Measurements from ENCODE around the gene KCNG1. TPM values are rescaled to one million over a fixed set of nuclear protein-coding genes. Genes with fewer than 3 reads are reported as not detected.

The KCNG1 gene
- total RNA-seq, 2 donors from 2014 or later = 0.24 TPM; not detected in 1

DNA sequence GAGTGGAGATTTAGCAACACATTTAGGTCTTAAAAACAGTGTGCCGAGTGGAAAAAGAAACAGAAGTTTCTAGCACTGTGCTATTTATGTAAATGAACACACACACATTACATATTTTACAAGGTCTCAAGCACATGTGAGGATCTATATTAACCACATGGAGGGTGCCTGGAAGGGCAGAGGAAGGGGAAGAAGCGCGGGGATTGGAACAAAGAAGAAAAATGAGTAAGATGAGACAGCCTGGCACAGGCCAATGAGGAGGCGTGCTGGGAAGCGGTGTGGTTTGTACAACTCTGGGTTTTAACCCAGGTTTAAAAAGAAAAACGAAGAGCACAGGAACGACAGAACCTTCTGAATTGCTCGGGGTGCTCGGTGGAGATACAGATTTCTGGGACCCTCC is 5.7 kb downstream of the KCNG1 start:
- intact Hi-C loops (cut with DNase I) = no loop called here
- no peak for DNase-seq (ENCODE audit: low spot score)

DNA sequence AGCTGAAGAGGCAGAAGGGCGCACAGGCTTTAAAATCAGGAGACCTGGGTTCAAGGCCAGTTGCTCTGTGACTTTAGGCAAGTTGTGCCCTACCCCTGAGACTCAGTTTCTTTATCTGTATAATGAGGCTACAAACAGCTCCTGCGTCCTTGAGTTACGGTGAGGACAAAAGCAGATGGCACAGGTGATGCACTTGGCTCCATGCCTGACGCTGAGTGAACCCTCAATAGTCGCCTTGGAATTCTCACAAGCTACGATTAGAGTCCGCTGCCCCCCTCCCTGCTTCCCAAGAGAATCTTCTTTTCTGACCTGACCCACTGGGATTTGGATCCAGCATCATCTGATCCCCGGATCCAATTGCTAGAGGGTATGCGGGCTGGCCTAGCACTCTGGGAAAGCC is 6.4 kb downstream of the KCNG1 start:
- DNase-seq (ENCODE audit: low spot score) = no peak
- intact Hi-C loops (cut with DNase I) = no loop called here

DNA sequence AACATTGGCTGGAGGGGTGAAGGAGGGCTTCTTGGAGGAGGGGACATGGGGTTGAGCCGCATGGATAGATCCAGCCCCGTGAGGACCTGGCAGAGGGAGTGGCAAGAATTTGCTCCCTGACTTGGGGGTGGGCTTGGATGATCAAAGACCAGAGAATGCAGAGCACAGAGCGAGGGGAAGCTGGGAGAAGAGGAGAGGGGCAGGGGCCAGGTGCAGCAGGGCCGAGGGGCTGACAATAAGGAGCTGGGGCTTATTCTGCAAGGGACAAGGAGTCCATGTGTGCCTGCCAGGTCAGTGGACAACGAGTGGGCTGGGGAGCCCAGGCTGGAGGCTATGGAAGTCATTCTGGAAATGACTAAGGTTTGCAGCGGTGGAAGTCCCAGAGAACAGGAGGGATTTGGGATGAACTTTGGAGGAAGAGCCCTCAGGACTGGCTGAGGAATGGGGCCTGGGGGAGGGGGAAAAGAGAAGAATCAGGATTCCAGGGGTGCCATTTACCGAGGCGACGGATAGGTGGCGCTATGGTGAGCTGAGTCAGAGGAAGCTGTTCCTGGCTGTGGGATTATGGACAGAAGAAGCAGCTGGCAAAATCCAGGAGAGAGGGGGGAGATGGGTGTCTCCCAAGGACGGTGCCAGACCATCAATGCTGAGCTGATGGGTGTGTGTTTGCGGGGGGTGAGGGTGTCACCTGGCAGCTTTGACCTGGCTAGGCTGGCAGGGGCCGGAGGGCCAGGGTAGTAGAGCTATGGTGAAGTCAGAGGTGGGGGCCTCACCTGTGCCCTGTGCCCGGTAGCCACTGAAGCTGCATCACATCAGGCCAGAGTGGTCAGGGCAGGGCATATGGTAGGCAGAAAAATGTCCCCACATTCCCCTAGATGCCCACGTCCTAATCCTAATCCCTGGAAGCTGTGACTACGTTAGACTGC is 7.8 kb downstream of the KCNG1 start:
- no peak for DNase-seq (ENCODE audit: low spot score)
- intact Hi-C loops (cut with DNase I) = no loop called here

DNA sequence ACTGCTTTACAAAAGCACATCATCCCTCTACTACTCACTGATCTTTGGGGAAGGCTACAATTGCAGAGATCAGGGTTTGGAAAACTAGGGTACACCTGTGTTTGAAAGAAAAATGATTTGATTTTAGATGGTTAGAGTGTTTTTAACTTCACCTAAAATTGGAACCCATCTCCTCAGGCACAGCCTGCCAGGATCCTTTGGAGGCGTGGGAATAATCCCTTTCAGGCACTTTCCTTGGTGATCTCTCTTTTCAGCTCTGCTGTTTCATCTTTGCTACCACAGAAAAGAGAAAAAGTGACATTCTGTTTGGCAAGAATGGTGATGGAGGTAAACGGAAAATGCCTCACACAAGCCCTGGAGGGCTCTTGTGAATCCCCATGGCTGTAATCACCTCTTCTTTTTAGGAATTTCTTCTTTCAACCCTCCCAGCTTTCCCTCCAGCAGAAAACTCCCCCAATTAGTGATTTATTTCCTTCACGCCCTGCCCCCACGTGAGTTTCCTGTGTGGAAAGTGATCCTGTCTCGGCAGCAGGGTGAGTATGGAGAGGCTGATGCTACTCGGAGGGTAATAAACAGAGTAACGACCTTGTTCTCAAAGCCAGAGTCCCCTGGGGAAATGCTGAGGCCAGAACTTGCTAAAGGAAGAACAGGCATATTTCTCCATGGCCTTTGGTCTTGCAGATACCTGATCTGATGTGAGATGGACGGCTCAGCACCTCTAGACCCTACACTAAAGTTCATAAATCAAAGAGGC is 9.2 kb downstream of the KCNG1 start:
- intact Hi-C loops (cut with DNase I) = no loop called here
- no peak for DNase-seq (ENCODE audit: low spot score)

DNA sequence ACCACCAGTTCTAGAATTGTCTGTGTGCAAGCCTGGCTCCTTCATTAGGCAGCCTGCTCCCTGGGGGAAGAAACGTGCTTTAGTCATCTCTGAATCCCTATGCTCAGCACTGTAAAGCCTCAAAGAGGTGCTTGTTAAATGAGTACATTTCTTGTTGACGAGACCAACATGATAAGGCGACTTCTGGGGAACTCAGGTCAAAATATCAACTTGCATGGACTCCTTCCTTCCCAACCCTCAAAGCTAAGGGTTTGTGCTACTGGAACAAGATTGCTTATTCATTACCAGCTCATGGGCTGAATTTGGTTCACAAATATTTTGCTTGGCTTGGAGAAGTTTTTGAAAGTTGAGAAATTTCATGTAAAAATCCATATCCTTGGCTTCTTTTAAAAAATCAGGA is 10.6 kb downstream of the KCNG1 start:
- no peak for DNase-seq (ENCODE audit: low spot score)
- intact Hi-C loops (cut with DNase I) = no loop called here

DNA sequence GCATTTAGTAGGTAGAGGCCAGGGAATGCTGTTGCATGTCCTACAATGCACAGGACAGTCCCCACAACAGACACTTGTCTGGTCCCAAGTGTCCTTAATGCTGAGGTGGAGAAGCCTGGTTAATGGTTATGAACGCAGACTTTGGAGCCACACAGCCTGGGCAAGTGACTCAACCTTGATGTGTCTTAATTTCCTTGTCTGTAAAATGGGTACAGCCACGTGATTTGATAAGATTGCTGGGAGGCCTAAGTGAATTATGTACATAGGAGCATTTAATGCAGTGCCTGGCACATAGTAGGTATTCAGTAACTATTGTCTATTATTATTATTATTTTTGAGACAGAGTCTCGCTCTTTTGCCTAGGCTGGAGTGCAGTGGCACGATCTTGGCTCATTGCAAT is 11.4 kb downstream of the KCNG1 start:
- DNase-seq (ENCODE audit: low spot score) = no peak
- intact Hi-C loops (cut with DNase I) = no loop called here

DNA sequence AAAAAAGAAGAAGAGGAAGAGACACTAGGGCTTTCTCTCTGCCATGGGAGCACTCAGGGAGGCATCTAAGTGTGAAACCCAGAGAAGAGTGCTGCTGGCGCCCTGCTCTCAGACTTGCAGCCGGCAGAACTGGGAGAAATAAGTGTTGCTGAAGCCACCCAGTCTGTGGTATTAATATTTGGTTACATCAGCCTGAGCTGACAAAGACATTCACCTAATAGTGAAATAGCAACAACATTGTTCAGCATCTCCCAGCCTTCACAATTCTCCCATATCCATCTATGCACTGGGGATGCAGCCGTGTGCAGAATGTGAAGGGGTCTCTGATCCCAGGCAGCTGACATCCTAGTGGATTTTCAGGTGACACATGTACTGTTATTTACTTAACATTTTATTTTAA is 12.0 kb downstream of the KCNG1 start:
- intact Hi-C loops (cut with DNase I) = no loop called here
- DNase-seq (ENCODE audit: low spot score) = no peak

DNA sequence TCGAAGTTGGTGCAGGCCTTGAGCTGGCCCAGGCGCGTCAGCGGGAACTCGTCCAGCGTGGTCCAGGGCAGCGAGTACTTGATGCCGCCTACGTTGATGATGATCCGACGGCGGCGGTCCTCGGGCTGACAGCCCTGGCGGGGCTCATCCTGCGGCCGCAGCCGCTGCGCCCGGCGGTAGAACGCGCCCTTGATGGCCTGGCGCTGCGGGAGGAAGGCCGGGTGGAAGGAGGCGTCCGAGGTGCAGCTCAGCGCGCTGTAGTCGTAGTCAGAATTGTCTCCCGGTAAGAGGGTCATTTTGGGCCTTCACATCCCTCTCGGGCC is 12.9 kb downstream of the KCNG1 start:
- intact Hi-C loops (cut with DNase I) = no loop called here
- no peak for DNase-seq (ENCODE audit: low spot score)

DNA sequence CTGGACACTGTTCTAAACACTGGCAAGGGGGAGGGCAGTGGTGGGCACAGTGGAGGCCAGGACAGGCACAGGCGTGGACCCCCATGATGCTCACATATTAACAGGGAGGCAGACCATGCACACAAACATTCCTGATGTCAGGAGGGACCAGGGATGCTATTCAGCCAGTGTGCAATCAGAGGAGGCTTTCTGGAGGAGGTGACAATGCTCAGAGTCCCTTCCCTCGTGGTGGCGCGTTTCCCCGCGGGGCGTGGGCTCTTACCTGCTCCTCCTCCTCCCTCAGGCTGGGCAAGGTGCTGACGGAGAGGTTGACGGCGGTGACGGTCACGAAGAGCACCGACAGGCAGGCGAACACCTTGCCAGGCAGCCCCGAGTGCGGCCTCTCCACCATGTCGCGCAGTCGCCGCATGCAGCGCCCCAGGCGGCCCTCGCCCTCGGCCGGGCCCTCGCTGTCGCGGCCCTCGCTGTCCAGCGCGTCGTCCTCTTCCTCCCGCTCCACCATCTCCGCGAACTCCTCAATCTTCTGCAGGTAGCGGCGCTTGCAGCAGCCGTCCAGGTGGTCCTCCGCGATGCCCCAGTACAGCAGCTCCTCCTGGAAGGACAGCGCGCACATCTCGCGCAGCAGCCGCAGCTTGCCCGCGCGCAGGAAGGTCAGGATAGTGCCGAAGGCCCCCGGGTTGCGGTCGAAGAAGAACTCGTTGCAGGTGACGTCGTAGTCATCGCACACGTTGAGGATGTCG is 13.4 kb downstream of the KCNG1 start:
- no peak for DNase-seq (ENCODE audit: low spot score)
- intact Hi-C loops (cut with DNase I) = no loop called here

DNA sequence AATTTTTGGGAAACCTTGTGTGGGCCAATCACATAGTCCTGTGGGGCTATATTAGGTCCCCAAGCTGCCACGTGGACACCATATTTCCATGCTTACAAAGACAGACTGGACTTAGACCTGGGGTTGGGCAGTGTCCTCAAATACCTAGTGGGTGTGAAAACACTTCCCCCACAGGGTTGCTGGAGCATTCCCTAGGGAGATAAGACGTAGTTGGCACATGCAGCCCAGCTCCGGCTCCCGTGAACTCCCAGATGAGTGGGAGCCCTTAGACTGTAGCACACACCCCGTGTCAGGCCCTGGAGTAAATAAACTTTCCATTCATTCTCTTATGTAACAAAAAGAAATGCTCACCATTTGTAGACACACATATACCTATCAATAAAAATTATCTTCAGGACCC is 14.2 kb downstream of the KCNG1 start:
- intact Hi-C loops (cut with DNase I) = no loop called here
- no peak for DNase-seq (ENCODE audit: low spot score)

DNA sequence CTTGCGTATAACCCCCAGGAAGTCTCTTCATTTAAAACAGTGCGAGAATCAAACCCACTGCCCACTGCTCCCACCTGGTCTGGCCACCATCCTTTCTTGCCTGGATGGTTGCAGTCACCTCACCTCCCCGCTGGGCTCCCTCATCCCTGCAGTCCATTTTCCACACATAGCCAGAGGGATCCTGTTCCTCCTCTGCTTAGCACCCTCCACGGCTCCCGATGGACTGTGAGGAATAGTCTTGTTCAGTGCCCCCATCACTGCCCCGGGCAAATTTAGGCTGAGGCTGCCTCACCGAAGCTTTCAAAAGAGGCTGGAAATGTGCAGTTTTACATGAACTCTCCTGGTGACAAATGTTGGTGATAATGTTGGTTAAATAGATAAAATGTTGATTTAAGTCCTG is 17.7 kb downstream of the KCNG1 start:
- DNase-seq (ENCODE audit: low spot score) = no peak
- intact Hi-C loops (cut with DNase I) = no loop called here

DNA sequence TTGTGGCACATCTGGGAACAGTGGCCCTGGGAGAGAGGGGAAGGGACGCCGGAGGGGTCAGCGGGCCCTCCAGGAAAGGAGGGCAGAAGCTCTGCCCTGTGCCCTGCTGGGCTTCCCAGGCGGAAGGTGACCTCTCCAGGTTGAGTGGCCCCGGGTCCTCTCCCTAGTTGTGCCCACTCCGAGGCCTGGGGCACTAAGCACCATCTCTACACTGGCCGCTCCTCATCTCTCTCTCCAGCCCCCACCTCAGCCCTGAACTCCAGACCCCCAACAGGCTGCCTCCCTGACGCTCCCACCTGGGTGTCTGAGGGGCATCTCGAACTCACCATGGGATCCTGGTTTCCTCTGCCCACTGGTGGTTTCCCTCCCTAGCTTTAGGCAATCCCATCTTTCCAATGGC is 18.1 kb downstream of the KCNG1 start:
- DNase-seq (ENCODE audit: low spot score) = no peak
- intact Hi-C loops (cut with DNase I) = no loop called here

DNA sequence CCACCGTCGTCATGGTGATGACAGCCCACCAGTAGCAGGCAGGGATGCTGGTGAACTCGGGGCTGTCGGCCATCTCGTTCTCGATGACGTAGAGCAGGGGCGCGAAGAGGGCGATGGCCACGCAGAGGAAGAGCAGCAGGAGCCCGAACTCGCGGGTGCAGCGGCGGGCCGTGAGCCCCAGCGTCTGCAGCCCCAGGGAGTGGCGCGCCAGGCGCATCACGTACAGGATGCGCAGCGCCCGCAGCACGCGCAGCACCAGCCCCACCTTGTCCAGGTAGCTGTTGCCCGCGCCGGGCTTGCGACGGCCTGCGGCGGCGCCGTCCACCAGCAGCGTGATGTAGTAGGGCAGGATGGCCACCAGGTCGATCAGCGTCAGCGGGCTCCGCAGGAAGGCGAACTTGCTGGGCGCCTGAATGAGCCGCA is 18.6 kb downstream of the KCNG1 start:
- intact Hi-C loops (cut with DNase I) = no loop called here
- no peak for DNase-seq (ENCODE audit: low spot score)

DNA sequence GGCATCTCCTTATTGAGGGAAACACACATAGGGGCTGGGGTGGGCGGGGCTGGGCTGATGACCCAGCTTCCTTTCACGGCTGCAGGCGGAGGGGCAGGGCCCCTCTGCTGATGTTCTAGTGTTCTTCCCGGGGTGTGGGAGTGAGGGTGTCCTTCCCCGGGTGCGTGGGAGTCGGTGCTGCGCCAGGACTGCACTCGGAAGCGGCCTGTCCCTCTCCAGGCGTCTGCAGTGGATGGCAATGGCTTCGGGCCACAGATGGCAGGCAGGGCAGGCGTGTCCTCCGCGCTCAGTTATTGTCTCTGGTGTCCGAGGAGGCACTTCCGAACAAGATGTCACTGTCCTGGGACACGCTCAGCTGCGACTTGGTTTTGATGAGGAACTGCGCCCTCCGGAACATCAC is 19.2 kb downstream of the KCNG1 start:
- DNase-seq (ENCODE audit: low spot score) = no peak
- intact Hi-C loops (cut with DNase I) = no loop called here

DNA sequence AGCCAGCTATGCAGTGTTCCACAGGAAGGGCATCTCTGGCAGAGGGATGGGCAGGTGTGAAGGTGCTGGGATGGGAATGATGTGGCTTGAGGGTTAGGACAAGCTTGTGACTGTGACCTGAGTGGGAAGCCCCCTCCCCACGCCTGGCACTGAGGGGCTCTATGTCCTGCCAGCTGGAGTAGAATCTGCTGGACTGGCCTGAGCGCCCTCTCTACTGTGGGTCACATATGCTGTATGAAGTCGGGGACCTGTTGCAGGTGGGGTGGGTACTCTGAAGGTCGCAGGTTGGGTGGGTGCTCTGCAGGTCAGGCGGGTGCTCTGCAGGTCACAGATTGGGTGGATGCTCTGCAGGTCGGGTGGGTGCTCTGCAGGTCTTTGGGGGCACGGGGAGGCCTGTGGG is 20.3 kb downstream of the KCNG1 start:
- no peak for DNase-seq (ENCODE audit: low spot score)
- intact Hi-C loops (cut with DNase I) = no loop called here

DNA sequence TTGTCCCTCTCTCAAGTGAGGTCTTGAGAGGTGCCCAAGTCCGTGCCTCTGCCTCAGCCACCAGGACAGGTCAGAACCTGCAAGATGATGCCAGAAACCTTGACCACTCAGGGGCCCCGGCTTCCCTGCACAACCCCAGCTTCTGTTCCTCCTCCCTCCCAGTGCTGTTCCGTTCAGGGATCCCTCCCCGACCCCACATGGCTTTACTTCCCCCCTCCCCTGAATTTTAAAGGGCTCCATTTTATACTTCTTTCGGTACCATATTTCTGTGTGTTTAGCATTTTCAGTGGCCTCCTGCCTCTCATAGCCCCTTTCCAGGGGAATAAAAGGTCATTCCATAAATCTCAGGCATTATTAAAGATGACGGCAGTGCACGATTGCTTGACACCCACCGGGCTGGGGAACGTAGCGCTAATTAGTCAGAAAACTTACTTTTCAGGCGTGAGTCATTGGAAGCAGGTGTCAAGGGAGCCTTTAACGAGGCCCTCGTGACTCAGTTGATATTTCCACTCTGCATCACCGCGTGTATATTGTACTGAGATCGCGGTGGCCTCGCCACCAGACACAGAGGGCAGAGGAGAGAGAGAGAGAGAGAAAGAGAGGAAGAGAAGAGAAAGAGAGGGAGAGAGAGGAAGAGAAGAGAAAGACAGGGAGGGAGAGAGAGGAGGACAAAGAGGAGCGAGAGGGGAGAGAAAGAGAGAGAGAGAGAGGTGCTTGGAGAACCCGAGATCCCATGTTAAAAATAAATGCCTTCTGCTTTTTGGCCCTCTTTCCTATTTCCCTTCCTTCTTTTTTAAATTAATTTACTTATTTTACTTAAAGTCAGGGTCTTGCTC is 21.3 kb downstream of the KCNG1 start:
- DNase-seq (ENCODE audit: low spot score) = no peak
- intact Hi-C loops (cut with DNase I) = no loop called here

DNA sequence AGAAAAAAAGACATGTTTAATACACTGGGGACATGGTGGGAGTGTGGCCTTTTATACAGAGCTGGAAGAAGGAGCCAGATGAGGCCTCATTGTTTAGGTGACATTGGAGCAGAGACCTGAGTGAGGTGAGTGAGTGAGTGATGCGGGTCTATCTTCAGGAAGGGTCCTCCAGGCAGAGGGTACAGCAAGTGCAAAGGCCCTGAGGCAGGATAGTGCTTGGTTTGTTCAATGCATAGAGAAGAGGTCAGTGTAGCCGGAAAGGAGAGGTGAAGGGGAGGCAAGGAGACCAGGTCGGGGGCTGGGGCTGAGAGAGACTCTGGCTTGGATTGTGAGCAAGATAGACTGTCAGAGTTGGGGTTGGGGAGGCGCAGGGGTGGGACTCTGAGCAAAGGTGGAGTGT is 23.6 kb downstream of the KCNG1 start:
- DNase-seq (ENCODE audit: low spot score) = no peak
- intact Hi-C loops (cut with DNase I) = no loop called here

DNA sequence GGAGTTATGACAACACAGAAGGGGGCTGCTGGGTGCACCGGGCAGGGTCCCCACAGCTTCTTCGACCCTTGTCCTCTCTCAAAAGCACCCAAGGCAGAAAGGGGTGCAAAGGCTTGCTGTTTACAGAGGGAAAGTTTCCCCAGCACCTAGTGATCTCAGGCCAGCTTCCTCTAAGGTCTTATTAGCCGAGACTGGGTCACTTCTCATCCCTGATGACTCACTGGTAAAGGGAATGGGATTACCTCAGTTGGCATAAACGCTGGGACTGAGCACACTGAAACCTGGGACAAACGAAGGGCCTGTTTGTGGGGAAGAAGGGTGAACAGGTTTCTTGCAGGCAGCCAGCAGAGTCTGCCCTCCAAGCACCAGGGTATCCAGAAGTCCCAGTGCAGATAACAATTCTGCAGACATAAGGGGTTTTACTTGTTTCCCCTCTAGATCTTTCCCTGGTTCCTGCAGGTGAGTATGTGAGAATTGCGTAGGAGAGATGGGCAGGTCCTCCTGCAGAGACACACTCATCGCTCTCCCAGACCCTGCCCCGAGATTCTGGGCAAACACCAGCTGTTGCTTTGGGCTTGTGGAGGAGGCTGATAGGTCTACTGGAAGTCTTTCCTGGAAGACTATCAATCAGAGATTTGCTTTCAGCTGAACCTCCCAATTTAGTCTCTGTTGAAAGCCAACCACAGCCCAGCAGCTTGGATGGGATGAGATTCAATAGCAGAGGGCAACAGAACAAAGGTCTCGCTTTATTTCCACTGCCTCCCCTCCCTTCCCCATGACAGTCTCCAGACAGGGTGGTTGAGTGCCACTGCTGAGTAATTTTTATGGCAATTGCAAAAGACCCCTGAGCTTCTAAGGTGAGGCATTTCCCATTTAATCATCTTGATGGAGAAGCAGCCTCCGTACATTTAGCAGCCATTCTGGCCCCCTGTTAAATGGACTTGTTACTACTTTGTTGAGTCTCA is 25.7 kb downstream of the KCNG1 start:
- intact Hi-C loops (cut with DNase I) = no loop called here

More for the DNA sequence above, 25.7 kb downstream of the KCNG1 start:
- DNase-seq (ENCODE audit: low spot score) = no peak

Data from posterior vena cava (tissue), 2 donors.